Measurements from ENCODE around the gene CNOT1. TPM values are rescaled to one million over a fixed set of nuclear protein-coding genes. Genes with fewer than 3 reads are reported as not detected.
A peak's percentile ranks its signal among the peaks of the same experiment; 100 is the strongest.

CNOT1 gene
- total RNA-seq, 4 donors from 2014 or later = 54.7 to 119 (median 87.2) TPM

DNA sequence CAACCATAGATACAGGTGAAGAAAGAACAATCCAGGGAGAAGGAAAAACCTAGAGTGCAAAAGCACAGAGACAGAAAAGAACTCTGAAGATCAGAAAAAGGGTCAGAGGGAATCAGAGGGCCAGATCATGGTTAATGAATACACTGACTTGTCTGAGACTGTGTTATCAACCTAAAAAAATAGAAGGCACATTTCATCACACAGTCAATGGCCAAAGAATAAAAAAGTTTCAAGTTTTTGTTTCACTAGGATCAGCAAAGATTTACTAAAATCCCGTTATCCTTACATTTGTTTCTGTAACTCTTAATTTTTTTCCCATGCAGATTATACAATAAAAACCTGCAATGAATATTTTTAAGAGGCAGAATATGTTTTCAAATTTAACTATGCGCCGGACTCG is 38.5 kb downstream of the CNOT1 start:
- H3K36me3 ChIP-seq = peaks cover 0 to 58% of the 10 kb centered on the region in 2 donors
- no peaks in the 10 kb centered on the region for H3K4me1 ChIP-seq
- no peaks in the 10 kb centered on the region for H3K27me3 ChIP-seq
- no peak for ATAC-seq
- no peak for TF ChIP-seq CTCF (IDR thresholded peaks at IDR 0.05 in 4 of 5, conservative IDR thresholded peaks at IDR 0.05 in 1 of 5)
- no peak for TF ChIP-seq POLR2A (IDR thresholded peaks at IDR 0.05)
- in situ Hi-C loops (cut with MboI; ENCODE audit: low sequenced_read_pairs in 4 of 4) (no loop called here), intact Hi-C loops (cut with DNase I; ENCODE audit: low total_unique reads) (no loop called here)
- no peaks in the 10 kb centered on the region for H3K9me3 ChIP-seq
- no peak overlapping the region for H3K27ac ChIP-seq
- DNase-seq = no peak
- H3K4me3 ChIP-seq = no peak overlapping the region

- no peak overlapping the region for H3K4me3 ChIP-seq
- TF ChIP-seq CTCF (IDR thresholded peaks at IDR 0.05 in 4 of 5, conservative IDR thresholded peaks at IDR 0.05 in 1 of 5) = no peak
- no peak for TF ChIP-seq POLR2A (IDR thresholded peaks at IDR 0.05)
- no peak overlapping the region for H3K27ac ChIP-seq
- no peak for ATAC-seq
- no peaks in the 10 kb centered on the region for H3K27me3 ChIP-seq
- H3K36me3 ChIP-seq = peaks cover 0 to 64% of the 10 kb centered on the region in 2 donors
- no peaks in the 10 kb centered on the region for H3K9me3 ChIP-seq
- DNase-seq = no peak
- peaks cover 0 to 4% of the 10 kb centered on the region in 2 donors for H3K4me1 ChIP-seq
- intact Hi-C loops (cut with DNase I; ENCODE audit: low total_unique reads) (no loop called here), in situ Hi-C loops (cut with MboI; ENCODE audit: low sequenced_read_pairs in 4 of 4) (no loop called here)
Measured at GRCh38 chr16:58589326-58589905, 40.2 kb downstream of the CNOT1 start.

DNA sequence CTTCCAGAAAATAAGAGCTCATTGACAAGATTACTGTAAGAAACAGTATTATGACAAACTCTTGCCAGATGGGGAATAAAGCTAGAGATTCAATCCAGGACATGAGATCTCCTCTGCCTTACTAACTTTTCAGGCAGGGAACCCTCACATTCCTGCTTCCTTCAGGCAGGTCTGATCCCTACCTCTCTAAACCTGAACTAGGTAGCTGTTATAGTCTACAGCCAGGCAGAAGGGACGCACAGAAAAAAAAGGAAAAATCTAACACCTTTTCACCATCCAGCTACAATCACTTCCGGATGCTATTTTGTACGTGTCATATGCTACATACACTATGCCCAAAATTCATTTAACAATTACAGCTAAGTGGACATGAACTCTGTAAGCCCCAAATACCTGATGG is 41.2 kb downstream of the CNOT1 start:
- no peaks in the 10 kb centered on the region for H3K9me3 ChIP-seq
- no peak for TF ChIP-seq POLR2A (IDR thresholded peaks at IDR 0.05)
- DNase-seq (no peak), ATAC-seq (no peak)
- in situ Hi-C loops (cut with MboI; ENCODE audit: low sequenced_read_pairs in 4 of 4) = no loop called here
- peaks cover 0 to 74% of the 10 kb centered on the region in 2 donors for H3K36me3 ChIP-seq
- no peak overlapping the region for H3K27ac ChIP-seq
- H3K4me1 ChIP-seq = peaks cover 0 to 4% of the 10 kb centered on the region in 2 donors
- no peaks in the 10 kb centered on the region for H3K27me3 ChIP-seq
- H3K4me3 ChIP-seq = no peak overlapping the region
- intact Hi-C loops (cut with DNase I; ENCODE audit: low total_unique reads) = no loop called here

- intact Hi-C loops (cut with DNase I; ENCODE audit: low total_unique reads) = no loop called here
- peaks cover 0 to 88% of the 10 kb centered on the region in 2 donors for H3K36me3 ChIP-seq
- no peak for ATAC-seq
Measured at GRCh38 chr16:58586340-58587030, 43.1 kb downstream of the CNOT1 start.

More at GRCh38 chr16:58586340-58587030, 43.1 kb downstream of the CNOT1 start:
- no peak for DNase-seq
- TF ChIP-seq CTCF (IDR thresholded peaks at IDR 0.05 in 4 of 5, conservative IDR thresholded peaks at IDR 0.05 in 1 of 5) = no peak
- TF ChIP-seq POLR2A (IDR thresholded peaks at IDR 0.05) = no peak
- Histone ChIP-seq H3K4me3 (no peak overlapping the region), H3K27me3 (no peaks in the 10 kb centered on the region), H3K27ac (peak overlapping the region in 1 of 4 donors; percentile 17), H3K4me1 (peaks cover 0 to 4% of the 10 kb centered on the region in 2 donors), H3K9me3 (no peaks in the 10 kb centered on the region)
- in situ Hi-C loops (cut with MboI; ENCODE audit: low sequenced_read_pairs in 4 of 4) = no loop called here
